HG02571 (cell line): ENCODE results near the gene ABCC5.

ENCODE experiments used
- ATAC-seq: cut with Tn5 transposase; IDR thresholded peaks from one replicate; pipeline ENCODE4 v1.9.1; 2021; ENCODE audit warnings: mild to moderate bottlenecking, moderate library complexity; ENCODE audit not compliant: unreplicated experiment

ABCC5 gene

DNA sequence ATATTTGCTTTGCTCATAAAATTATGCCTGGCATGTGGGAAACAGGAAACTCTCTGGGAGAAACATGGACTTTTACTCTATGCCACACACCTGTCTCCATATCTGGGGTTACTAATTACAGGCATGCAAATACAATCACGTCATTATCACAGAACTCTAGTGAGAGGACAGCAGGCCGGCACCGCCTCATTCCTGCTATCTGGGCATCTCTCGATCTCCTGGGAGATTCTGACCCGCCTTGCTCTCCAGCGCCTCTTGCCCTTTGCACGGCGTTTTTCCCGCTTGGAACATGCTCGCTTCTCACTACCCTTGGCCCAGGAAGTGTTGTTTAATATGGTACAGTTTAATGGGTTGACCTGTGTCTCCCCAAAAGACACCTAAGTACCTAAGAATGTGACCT lies 87.6 kb downstream of the ABCC5 start:
- no peak for ATAC-seq

DNA sequence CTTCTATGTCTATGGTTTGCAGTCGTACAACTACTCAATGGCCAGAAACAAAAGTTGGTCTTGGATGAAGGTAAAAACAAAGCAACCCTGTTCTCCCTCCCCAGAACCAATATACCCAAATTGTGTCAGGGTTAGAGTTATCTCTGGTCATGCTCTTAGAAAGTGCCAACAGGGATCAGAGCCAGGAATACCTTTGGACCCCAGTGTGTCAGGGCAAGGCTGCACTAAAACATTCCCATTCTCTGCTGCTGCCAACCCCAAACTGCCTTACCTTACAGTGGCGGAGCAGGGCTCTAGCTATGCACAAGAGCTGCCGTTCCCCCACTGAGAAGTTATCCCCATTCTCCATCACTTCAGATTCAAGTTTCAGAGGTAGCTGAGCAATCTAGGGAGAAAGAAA lies 90.6 kb downstream of the ABCC5 start:
- no peak for ATAC-seq

DNA sequence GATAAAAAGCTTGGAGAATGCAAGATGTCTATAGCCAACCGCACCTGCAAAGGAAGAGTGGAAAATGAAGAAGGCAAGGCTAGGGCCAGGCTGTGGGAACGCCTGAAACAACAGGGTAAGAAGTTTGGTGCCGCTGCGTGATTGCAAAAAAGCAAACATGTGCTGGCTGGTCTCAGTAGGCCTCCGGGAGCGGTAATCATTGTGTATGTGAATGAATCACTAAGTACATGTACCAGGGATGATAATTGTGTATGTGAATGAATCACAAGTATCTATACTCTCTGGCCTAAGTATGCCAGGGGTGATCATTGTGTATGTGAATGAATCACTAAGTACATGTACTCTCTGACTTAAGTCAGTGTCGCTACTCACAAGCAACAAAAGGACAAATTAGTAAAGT lies 92.7 kb downstream of the ABCC5 start:
- ATAC-seq = no peak

DNA sequence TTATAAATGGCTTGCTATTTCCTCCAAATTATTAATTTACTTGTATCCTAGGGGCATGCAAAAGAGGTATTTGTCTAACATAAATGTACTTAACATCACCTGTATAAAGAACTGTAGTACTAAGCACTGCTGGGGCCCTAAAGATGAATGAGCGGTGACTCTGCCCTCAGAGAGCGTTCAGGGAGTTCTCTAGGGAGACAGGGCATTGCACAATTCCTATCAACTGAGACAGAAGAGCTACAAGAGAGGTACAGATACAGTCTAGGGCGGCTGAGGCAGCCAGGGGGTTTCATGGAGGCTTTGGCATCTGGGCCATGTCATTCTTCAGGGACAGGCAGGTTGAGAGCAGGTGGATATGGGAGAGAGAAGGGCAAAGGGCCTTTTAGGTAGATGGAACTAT lies 93.1 kb downstream of the ABCC5 start:
- ATAC-seq = no peak

DNA sequence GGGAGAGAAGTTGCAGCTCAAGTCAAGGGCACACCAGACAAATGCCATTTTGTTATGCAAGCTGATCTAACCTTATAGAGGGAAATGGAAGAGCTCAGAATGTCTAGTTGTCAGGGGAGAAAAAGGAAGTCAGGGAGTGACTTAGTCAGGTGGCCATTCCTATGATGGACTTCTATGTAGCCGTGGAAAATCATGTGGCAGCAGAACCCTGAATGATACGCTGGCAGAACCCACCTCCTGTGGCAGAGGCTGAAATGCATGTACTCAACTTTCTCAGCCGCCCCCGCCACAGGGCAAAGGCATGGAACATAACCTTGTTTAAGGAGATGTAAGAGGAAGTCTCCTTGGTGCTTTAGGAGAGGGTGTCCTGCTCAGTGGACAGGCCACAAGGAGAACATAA lies 95.3 kb downstream of the ABCC5 start:
- ATAC-seq = no peak

DNA sequence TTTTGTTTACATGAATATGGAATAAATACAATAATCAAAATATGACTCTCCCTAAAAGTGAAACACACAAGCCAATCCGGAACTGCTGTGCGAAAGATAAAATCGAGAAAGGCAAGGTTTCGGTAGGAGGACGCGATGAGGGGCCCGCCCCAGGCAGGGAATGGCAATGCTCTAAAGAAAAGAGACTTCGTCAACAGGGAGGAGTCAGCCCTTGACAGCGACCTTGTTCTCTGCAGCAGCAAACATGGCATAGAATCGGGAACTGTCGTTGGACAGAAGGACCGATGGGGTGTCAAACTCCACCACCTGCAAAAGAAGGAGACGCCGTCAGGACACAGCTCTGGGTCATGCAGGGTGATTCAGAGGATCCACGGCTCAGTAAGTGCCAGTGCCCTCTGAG lies 96.6 kb downstream of the ABCC5 start:
- no peak for ATAC-seq

DNA sequence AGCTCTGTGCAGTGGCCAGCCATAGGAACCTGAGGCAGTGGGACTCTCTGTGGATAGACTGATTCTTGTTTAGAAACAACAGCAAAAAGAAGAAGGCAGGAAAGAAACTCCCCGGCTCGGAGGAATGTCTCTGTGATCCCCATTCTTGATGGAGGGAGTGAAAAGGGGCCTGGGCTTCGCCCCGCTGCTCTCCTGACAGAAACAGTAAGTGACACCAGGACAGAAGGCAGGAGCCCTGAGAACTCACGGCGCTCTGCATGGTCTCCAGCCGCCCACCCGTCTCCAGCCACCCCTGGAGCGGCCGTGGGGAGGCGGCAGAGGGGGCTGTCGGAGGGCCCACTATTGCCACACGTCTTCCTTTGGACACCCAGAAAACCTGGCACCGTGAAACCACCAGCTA lies 97.3 kb downstream of the ABCC5 start:
- ATAC-seq = no peak

DNA sequence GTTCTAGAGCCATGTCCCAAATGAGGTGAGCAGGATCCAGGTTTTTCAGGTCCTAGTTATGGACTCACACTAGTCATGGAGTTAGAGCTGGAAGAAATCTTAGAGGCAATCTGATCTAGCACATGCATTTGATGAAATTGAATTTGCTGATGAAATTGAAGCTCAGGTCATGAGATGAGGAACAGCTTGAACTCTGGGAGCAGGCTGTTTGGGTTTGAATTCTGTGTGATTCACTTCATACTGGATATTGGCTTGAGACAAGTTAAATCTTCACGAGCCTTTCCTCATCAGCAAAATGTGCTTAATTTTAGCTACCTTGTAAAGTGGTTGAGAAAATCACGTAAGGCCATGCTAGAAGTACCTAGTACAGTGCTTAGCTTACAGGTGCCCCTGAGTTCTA lies 99.5 kb downstream of the ABCC5 start:
- ATAC-seq = no peak

DNA sequence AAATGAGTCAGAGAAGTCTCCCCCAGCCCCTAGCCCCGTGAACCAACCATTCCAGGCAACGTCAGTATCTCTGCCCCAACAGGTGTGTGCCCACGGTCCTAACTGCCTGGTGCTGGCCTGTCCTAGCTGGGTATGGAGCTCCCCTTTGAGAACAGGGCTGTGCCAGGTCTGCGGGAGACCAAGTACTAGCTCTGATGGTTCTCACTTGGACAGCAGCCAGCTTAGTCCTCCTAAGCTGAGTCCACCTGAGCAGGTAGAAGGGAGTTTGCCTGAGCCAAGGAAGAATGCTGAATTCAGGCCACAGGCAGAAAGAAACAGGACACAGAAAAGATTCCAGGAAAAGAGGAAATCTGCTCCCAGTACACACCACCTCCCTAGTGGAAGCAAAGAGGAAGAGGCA lies 99.9 kb downstream of the ABCC5 start:
- ATAC-seq = no peak

DNA sequence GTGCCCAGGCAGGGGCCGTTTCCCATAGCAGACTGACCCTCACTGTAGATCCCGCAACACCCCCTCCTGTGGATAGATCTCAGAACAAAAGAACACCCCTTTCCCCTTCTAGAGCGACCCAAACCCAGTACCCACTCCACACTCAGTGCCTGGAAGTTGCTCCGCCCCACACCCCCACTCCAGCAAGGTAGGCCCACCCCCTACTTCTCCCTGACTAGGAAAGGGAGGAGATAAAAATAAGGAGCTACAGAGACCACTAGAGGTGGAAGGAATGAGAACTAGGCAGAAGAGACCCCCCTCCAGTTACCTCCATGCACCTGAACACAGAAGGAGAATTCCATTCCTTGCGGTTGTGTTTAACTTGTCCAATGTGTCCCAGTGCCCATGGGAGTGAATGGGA lies 102.8 kb downstream of the ABCC5 start:
- ATAC-seq = no peak

DNA sequence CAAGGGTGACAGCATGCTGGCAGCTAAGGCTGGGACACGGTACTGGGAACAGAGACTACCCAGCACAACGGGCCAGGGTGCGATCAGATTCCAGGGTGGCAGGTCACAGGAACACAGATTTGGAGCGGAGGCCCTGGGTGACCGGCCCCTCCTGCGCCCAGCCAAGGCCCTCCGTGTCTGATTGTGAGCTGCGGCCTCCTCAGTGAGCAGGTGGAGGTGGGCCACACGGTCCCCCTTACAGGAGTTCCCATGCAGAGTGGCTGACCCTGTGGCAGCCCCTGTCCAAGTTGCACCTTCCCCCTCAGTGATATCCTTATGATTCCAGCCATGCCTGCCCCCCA lies 104.1 kb downstream of the ABCC5 start:
- no peak for ATAC-seq

DNA sequence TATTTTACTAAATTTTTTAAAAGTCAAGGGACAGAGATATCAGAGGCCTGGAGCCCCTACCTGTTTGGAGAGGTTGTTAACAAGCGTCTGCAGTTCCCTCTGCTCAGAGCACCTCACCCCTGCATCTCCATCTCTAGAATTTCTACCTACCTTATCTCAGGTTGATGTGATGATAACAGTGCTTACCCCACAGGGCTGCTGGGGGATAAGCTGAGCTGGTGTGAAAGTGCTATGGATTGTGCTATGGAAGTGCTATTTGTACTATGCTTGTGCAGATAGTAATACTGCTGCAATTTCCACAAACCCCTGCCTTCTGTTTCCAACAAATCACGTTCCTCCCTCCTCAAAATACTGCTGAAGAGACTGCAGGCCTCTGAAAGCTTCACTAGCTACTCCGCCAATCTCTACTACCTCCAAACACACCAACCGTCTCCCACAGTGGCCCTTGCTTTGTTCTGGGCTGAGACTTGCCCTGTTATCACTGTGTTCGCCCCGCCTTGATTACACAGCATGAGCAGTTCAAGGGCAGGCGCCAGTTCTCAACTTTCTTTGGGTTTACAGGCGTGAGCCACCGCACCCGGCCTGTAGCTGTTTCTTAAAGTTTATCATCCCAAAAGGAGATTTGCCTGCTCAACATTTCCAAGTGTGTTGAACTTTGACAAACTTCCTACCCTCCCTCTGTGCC lies 104.6 kb downstream of the ABCC5 start:
- no peak for ATAC-seq

DNA sequence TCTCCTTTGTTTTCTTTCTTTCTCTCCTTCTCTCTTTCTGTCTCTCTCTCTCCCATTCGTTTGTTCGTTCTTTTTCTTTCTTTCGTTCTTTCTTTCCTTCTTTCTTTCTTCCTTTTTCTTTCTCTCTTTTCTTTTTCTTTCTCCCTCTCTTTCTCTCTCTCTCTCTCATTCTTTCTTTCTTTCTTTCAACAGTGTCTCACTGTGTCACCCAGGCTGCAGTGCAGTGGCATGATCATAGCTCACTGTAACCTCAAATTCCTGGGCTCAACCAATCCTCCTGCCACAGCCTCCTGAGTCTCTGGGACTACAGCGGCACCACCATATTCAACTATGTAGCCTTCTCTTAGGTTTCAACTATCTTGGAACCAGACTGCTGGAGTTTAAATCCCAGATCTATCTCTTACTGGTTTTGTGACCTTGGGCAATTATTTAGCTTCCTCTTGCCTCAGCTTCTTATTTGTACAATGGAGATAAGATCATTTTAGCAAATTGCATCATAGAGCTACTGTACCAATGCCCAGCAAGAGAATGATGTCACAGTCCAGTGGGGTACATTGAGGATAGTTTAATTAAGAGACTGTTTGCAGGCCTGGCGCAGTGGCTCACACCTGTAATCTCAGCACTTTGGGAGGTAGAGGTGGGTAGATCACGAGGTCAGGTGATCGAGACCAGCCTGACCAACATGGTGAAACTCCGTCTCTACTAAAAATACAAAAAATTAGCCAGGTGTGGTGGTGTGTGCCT lies 105.7 kb downstream of the ABCC5 start:
- no peak for ATAC-seq

DNA sequence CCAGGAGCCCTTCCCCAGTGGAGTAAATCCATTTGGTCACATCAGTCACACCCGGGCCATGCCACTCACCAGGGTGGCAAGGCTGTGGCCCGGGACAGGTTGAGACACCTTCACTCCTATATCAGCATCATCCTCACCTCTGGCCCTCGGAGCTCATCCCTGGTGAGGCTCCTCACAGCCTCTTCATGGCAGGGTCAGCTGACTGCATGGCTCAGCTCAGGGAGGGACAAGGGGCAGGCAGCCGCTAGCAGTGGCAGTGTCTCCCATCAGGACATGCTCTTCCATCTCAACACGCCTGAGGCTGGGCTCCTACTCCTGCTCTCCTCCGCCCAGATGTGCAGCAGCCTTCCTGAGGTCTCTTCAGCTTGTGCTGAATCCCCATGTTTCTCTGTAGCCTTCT lies 106.6 kb downstream of the ABCC5 start:
- ATAC-seq = no peak

DNA sequence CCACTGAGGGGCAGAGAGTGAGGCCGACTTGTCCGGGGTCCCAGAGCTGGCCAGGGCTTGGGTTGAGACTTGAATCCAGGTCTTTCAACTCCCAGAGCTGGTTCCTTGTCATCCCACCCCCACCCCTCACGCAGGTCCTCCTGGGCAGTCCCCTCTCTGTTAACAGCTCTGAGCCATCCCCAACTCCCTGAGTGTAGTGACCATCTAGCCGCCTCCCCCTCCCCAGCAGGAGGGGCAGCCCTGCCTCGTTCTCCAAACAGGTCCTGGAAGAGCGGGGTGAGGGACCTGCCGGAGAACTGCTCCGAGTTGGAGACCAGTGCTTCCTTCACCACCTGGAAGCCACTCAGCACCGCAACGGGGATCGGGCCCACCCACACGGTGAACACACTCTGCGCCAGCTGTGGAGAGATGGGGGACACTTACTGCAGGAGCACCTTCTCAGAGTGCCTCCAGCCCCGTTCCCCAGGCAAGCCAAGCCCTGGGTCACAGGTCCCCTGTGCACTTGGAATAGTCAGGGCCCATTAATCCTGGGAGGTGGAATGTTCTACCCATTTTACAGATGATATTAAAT lies 108.6 kb downstream of the ABCC5 start:
- no peak for ATAC-seq

DNA sequence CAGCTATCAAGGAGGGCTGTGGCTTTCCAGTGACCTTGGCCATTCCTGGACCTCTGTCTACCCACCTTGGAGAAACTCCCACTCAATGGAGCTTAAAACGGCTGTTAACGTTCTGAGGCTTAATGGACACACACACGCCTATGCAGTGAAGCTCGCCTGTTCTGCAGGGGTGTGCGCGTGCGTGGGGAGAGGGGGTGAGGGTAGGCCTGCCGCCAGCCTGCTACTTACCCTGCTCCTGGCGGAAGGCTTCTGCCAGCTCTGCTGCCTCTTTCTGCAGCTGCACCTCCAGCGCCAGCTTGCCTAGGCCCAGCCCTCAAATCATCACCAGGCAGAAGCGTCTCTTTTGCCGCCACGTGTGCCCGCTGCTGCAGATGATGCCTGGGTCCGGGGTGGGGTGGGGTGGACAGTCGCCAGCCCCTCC lies 109.8 kb downstream of the ABCC5 start:
- ATAC-seq = no peak

DNA sequence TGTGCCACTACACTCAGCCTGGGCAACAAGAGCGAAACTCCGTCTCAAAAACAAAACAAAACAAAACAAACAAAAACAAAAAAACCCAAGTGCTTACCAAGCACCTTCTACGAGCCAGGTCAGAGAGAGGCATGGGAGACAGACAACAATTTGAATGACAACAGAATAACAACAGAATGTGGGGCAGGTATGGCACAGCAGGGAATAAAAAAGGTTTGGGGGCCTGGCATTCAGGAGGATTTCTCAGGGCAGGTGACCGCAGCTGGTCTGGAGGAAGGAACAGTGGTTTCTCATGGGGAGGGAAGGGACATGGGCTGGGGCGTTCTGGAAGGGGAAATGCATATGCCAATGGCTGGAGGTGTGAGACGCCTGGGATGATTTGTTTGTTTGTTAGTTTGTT lies 110.5 kb downstream of the ABCC5 start:
- no peak for ATAC-seq

DNA sequence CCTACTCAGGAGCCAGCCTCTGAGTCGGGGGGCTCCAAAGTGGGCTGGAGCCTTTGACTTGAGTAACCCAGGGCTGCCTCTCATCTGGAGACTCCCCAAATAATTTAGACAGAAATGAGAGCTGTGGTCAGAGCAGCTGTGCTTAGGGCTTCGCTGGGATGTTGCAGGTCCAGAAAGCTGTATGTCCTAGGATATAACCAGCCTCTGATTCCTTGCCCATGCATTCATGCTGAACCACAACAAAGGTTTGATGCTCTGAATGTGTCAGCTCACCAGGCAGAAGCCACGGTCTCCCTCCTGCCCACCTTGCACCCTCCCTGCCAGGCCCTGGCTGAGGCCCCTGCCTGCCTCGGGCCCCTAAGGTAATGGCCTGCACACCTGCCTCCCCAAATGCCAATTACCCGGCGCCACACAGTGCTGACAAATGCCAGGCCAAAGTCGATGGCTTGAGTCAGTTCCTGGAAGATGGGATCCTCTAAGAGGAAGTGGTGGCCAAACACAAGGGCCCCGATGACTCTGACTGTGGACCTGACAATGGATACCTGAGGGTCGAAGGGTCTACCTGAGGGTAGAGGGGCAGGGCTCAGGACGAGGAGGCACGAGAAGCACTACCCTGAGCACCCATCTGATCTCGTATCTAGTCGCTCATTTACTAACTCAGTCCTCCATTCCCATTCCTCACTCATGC lies 111.3 kb downstream of the ABCC5 start:
- ATAC-seq = no peak

DNA sequence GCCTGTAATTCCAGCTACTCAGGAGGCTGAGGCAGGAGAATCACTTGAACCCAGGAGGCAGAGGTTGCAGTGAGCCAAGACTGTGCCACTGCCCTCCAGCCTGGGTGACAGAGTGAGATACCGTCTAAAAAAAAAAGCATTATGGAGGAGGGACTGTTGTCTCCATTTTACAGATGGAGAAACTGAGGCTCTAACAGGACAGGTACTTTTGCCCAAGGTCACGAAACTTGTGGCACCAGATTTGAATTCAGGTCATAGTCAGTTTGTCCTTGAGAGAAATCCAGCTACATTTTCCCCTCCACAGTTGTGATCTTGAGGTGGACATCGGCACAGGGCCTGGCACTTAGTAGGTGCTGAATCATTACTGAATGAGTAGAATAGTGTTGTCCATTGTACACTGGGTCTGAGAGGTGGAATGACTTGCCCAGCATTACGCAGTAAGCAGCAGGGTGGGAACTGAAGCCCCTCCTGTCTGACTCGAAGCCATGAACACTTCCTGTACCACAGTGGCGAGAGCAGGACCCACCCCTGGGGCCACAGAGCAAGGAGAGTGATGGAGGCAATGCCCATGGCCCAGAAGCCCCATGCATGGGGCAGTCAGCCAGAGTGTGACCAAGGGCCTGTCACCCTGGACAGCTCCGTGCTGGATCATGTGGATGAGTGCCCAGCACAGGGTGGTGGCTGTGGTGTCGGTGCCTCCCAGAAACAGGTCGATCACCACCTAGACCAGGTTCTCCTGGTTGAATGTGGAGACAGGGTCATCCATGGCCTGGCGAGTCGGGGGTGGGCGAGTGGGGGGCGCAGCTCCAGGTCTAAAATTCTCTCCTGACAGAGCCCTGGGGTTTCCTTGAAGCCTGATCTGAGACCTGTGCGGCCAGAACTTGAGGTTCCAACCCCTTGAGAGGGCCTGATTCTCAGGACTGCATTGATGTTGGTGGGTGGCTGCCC lies 112.6 kb downstream of the ABCC5 start:
- ATAC-seq = no peak

DNA sequence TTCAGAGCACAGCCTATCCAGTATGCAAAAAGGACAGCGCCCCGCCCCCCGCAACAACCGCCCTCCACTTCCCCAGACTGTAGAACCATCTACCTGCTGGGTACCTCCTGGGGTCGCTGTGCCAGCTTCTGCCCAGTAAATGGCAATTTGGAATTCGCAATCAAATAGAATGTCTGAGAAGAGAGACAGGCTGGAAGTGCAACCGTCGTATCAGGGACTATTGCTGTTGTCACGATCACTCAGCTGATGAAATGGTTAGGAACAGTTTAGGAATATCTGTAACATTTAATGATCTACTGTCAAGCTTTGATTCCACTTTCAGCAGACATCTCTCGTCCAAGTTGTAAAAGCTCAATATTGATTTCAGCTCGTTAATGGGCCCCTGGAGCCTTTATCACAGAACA lies 119.7 kb downstream of the ABCC5 start:
- ATAC-seq = no peak

DNA sequence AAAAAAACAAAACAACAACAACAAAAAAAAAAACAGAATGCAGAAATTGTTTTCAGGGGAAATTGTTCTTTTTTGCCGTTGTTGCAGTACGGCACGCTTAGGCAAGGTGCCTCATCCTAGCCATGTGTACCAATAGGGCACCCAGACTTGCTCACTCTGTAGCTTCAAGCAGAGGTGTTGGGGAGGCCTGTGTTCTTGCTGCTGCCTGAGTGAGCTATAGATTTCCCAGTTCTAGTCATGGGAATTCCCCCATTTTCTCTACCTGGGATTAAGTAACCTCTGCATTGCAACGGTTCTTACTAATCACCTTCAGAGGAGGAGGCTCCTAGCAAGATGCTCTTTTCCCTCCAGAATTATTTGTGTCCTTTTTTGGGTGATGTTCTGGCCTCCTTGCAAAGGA lies 120.1 kb downstream of the ABCC5 start:
- no peak for ATAC-seq
